ENCODE data around the gene SPECC1L.
A peak's percentile ranks its signal among the peaks of the same experiment; 100 is the strongest.

- TF ChIP-seq MAX (IDR thresholded peaks at IDR 0.05; ENCODE audit: low read depth, low read length) (no peak), MYC (IDR thresholded peaks at IDR 0.05; ENCODE audit: insufficient read depth, insufficient read length, insufficient replicate concordance, low read length, severe bottlenecking) (no peak), CTCF (IDR thresholded peaks at IDR 0.05 in 2 of 3, conservative IDR thresholded peaks at IDR 0.05 in 1 of 3; ENCODE audit: control insufficient read depth in 2 of 3, extremely low read depth in 1 of 3, insufficient read depth in 1 of 3, low read depth in 3 of 3, low read length in 3 of 3) (no peak), ETV6 (conservative IDR thresholded peaks at IDR 0.05 in 1 of 2, IDR thresholded peaks at IDR 0.05 in 1 of 2; ENCODE audit: borderline replicate concordance in 1 of 2, low read depth in 1 of 2) (no peak), ZZZ3 (IDR thresholded peaks at IDR 0.05; ENCODE audit: control insufficient read depth, insufficient read length, low read depth) (no peak), SIN3A (IDR thresholded peaks at IDR 0.05; ENCODE audit: low read depth, low read length) (no peak), LARP7 (IDR thresholded peaks at IDR 0.05) (no peak), NR2F1 (conservative IDR thresholded peaks at IDR 0.05) (0 out of 2 replicates have a peak, but pooled peaks have one; percentile 18), ESRRA (IDR thresholded peaks at IDR 0.05; ENCODE audit: low read length) (no peak), ATF3 (IDR thresholded peaks at IDR 0.05; ENCODE audit: borderline replicate concordance, extremely low read depth, low read depth, low read length) (no peak), SMC3 (IDR thresholded peaks at IDR 0.05; ENCODE audit: borderline replicate concordance, low read length) (no peak)
These were observed 139.7 kb downstream of the SPECC1L start for GRCh38 chr22:24410110-24410856.
